GM12891 (cell line): ENCODE results near the gene UFC1.

ENCODE experiments used
- POLR2A ChIP-seq: IDR thresholded peaks from 2 replicates; pipeline ENCODE4 v1.6.1; 2011; ENCODE audit warnings: low read depth, low read length, control low read depth
- POLR2AphosphoS5 ChIP-seq: IDR thresholded peaks from 2 replicates; pipeline ENCODE4 v1.6.1; 2011; ENCODE audit warnings: low read depth, low read length, control low read depth

DNA sequence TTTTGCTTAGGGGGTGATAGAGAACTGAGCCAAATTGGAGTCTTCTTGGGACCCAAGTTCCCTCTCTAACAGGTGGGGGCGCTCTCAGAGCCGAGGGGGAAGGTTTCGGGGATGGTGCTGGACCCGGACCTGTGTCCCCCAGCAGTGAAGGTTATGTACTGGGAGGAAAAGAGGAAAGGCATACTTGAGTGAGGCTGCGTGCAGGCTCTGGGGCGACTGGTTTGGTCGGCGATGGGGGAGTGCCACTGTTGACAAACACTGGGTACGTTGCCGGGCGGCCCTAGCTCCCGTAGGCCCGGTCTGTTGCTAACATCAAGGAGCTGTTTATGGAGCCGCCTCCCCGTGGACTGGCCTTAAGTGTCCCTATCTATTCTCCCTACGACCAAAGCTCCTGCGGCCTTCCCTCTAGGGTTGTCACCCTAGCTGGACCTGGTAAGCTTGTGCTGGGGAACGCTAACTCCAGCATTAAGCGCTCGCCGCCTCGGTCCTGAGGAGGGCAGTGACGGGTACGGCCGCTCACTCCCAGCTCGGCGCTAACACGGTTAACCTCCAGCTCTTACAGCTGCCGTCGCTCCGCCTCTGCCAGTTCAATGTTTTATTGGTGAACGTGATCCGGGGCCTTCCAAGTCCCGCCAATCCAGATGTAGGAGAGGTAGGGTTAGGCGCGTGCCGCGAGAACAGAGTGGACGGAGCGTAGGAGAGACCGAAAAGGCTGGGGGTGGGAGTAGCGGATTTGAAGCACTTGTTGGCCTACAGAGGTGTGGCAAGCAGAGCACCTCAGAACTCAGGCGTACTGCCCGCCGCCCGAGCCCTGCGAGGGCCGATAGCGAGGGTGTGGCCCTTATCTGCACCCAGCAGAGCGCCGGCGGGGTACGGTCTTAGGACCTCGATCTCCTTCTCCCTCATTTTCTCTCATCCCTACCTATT lies 12.2 kb downstream of the UFC1 start, which contains the start of gene PPOX:
- TF ChIP-seq POLR2AphosphoS5 (peak; percentile 87), POLR2A (peak; percentile 92)
